A549 treated with CORT108297 at 1 μM for 4 hours (cell line): ENCODE measurements around the gene PRODH2. TPM values are rescaled to one million over a fixed set of nuclear protein-coding genes. Genes with fewer than 3 reads are reported as not detected.

Source experiments
- total RNA-seq: library from RNA; stranded (reverse); fragments of 200-300 nt; extraction: Qiagen RNA extraction; gene quantifications from 5 replicates; pipeline ENCODE4 v1.2.3, GENCODE V29; 2022

PRODH2 gene
- total RNA-seq, result 0.22 to 0.36 TPM (median 0.24 TPM) in 4 of 5 replicates, not detected in the other

GRCh38 chr19:35812220-35813042 is at the start of gene PRODH2:
PRODH2 (minus strand) TSS chr19:35812845; CDS start chr19:35812805, 40 bp downstream.

GRCh38 chr19:35856546-35857149 is 44.0 kb upstream of the PRODH2 start, which contains the start of gene KIRREL2:
KIRREL2 (plus strand) TSS chr19:35856911; CDS start chr19:35857120, 209 bp downstream.

GRCh38 chr19:35852029-35852780 is 39.6 kb upstream of the PRODH2 start, which contains the start of gene NPHS1:
NPHS1 (minus strand) TSS chr19:35852504; CDS start chr19:35851837, 667 bp downstream.

GRCh38 chr19:35775298-35776101 is 37.1 kb downstream of the PRODH2 start, which contains the start of gene ARHGAP33:
ARHGAP33 (plus strand) TSS chr19:35775564; CDS start chr19:35775659, 95 bp downstream.

GRCh38 chr19:35757749-35758608 is 54.7 kb downstream of the PRODH2 start, which contains the start of gene PROSER3:
PROSER3 (plus strand) TSS chr19:35758176; CDS start chr19:35758216, 40 bp downstream.

GRCh38 chr19:35756377-35757230 is 56.0 kb downstream of the PRODH2 start, which contains the start of gene HSPB6:
HSPB6 (minus strand) TSS chr19:35757029; CDS start chr19:35757008, 21 bp downstream.

Other genes with a start within 250 kb of the PRODH2 start
- gene ATP4A, start 249.2 kb downstream of the PRODH2 start, total RNA-seq, result not detected in 5 replicates
- gene PMIS2, start 226.7 kb downstream of the PRODH2 start, total RNA-seq, result not detected in 5 replicates
- 12.1 to 18.6 TPM (median 17.4 TPM) in 5 replicates for gene HAUS5, start 200.1 kb downstream of the PRODH2 start, total RNA-seq
- gene RBM42, start 183.8 kb downstream of the PRODH2 start, total RNA-seq, result 144 to 216 TPM (median 212 TPM) in 5 replicates
- gene ETV2, start 171.1 kb downstream of the PRODH2 start, total RNA-seq, result 1.6 to 3.1 TPM (median 2.4 TPM) in 5 replicates
- 1,293 to 1,487 TPM (median 1,363 TPM) in 5 replicates for gene COX6B1, start 164.5 kb downstream of the PRODH2 start, total RNA-seq
- gene UPK1A, start 146.3 kb downstream of the PRODH2 start, total RNA-seq, result 0.51 to 1.1 TPM (median 0.91 TPM) in 5 replicates
- gene ZBTB32, start 108.3 kb downstream of the PRODH2 start, total RNA-seq, result 0.03 TPM in 1 of 5 replicates, not detected in the others
- gene KMT2B, start 94.8 kb downstream of the PRODH2 start, total RNA-seq, result 47.4 to 63.8 TPM (median 61.5 TPM) in 5 replicates
- gene IGFLR1, start 70.4 kb downstream of the PRODH2 start, total RNA-seq, result 12.9 to 14.2 TPM (median 13.3 TPM) in 5 replicates
- gene U2AF1L4, start 67.4 kb downstream of the PRODH2 start, total RNA-seq, result 26.6 to 31.3 TPM (median 28.4 TPM) in 5 replicates
- gene PSENEN, start 67.2 kb downstream of the PRODH2 start, total RNA-seq, result 285 to 335 TPM (median 294 TPM) in 5 replicates
- gene LIN37, start 64.3 kb downstream of the PRODH2 start, total RNA-seq, result 18.3 to 28.2 TPM (median 25.9 TPM) in 5 replicates
- 0.12 to 0.29 TPM (median 0.19 TPM) in 5 replicates for gene HSPB6, start 55.8 kb downstream of the PRODH2 start, total RNA-seq
- 23.1 to 33.0 TPM (median 27.3 TPM) in 5 replicates for gene PROSER3, start 54.7 kb downstream of the PRODH2 start, total RNA-seq
- 4.3 to 9.2 TPM (median 6.5 TPM) in 5 replicates for gene ARHGAP33, start 37.3 kb downstream of the PRODH2 start, total RNA-seq
- 0.32 to 0.84 TPM (median 0.46 TPM) in 5 replicates for gene NPHS1, start 39.7 kb upstream of the PRODH2 start, total RNA-seq
- gene KIRREL2, start 44.1 kb upstream of the PRODH2 start, total RNA-seq, result 0.32 to 0.69 TPM (median 0.49 TPM) in 5 replicates
- gene APLP1, start 55.7 kb upstream of the PRODH2 start, total RNA-seq, result 62.9 to 100 TPM (median 98.2 TPM) in 5 replicates
- gene NFKBID, start 87.7 kb upstream of the PRODH2 start, total RNA-seq, result 6.6 to 10.3 TPM (median 7.4 TPM) in 5 replicates
- gene HCST, start 89.7 kb upstream of the PRODH2 start, total RNA-seq, result 0.28 to 0.76 TPM (median 0.62 TPM) in 4 of 5 replicates, not detected in the other
- not detected in 5 replicates for gene TYROBP, start 95.5 kb upstream of the PRODH2 start, total RNA-seq
- 15.6 to 25.9 TPM (median 22.3 TPM) in 5 replicates for gene LRFN3, start 123.5 kb upstream of the PRODH2 start, total RNA-seq
- gene SDHAF1, start 182.3 kb upstream of the PRODH2 start, total RNA-seq, result 28.9 to 53.3 TPM (median 48.7 TPM) in 5 replicates
- 0.10 to 0.50 TPM (median 0.33 TPM) in 5 replicates for gene SYNE4, start 196.0 kb upstream of the PRODH2 start, total RNA-seq
- gene ALKBH6, start 201.4 kb upstream of the PRODH2 start, total RNA-seq, result 24.0 to 27.0 TPM (median 26.6 TPM) in 5 replicates
- gene CLIP3, start 220.0 kb upstream of the PRODH2 start, total RNA-seq, result 0.68 to 1.1 TPM (median 0.92 TPM) in 5 replicates
- gene THAP8, start 241.4 kb upstream of the PRODH2 start, total RNA-seq, result 5.2 to 8.2 TPM (median 7.8 TPM) in 5 replicates
- gene WDR62, start 242.1 kb upstream of the PRODH2 start, total RNA-seq, result 19.8 to 31.7 TPM (median 27.4 TPM) in 5 replicates